ENCODE measurements around the gene PARP15.
"Not testable (repeated sequence)": the region's sequence is repeated elsewhere in the genome, so short reads cannot be mapped to it uniquely, and the experiment has no call there.

Gene PARP15

DNA sequence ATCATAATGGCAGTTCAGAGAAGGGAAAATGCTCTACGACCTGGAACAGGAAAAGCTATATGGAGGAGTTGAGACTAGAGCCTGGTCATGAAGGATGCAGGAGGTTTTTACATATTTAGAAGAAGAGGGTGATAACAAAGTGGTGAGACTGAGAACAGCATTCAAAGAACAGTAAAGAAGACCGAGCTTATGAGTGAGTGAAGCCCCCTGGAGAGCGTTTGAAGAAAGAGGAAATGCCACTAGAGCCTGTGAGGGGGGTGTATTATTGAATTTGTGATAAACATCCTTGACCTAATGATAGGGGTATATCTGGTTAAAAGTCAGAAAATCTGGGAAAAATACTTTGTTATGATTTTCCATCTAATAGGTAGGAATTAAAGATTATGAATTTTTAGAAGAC is 17.5 kb upstream of the PARP15 start:
- ATAC-seq (replicated peaks), result no peak
- Mint-ChIP-seq H3K9me3 (no peaks in the 10 kb centered on the region), H3K27me3 (no peaks in the 10 kb centered on the region), H3K27ac (no peak overlapping the region), H3K4me3 (no peak overlapping the region), H3K4me1 (peaks cover 24 to 43% of the 10 kb centered on the region in 2 donors), H3K36me3 (peaks cover 36 to 44% of the 10 kb centered on the region in 2 donors)
- DNase-seq, result no peak

- DNase-seq (peak; percentile 55), ATAC-seq (replicated peaks) (peak; percentile 55 to 63)
Observed at GRCh38 chr3:122560680-122561079, 16.8 kb upstream of the PARP15 start.

GRCh38 chr3:122562923-122563716 is 14.3 kb upstream of the PARP15 start:
- ATAC-seq (replicated peaks), result no peak
- Mint-ChIP-seq H3K36me3 (peaks cover 30 to 45% of the 10 kb centered on the region in 2 donors), H3K27ac (peak overlapping the region; percentile 96), H3K4me3 (peak overlapping the region; percentile 86 to 91), H3K27me3 (no peaks in the 10 kb centered on the region), H3K9me3 (no peaks in the 10 kb centered on the region), H3K4me1 (peaks cover 40 to 75% of the 10 kb centered on the region in 2 donors)
- DNase-seq, result no peak

More at GRCh38 chr3:122560680-122561079, 16.8 kb upstream of the PARP15 start:
- Mint-ChIP-seq H3K36me3 (peaks cover 28 to 40% of the 10 kb centered on the region in 2 donors), H3K27ac (peak overlapping the region; percentile 79), H3K9me3 (no peaks in the 10 kb centered on the region), H3K4me1 (peaks cover 26 to 50% of the 10 kb centered on the region in 2 donors), H3K4me3 (no peak overlapping the region), H3K27me3 (no peaks in the 10 kb centered on the region)

DNA sequence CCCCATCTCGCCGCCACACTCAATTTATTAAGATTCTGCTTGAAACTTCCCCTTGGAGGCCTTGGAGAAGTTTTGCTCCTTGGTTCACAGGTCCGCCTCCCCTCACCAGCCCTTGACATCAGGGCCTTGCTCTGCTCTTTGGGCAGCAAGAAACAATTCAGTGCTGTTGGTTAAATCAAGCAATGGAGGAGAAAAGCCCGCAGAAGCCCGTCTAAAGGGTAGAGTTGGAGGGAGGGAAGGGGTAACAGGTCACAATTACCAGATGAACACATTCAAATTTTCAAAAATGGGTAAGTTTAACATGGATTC is 13.8 kb upstream of the PARP15 start:
- Mint-ChIP-seq H3K36me3 (peaks cover 33 to 49% of the 10 kb centered on the region in 2 donors), H3K9me3 (no peaks in the 10 kb centered on the region), H3K27ac (peak overlapping the region; percentile 96), H3K4me1 (peaks cover 44 to 80% of the 10 kb centered on the region in 2 donors), H3K27me3 (no peaks in the 10 kb centered on the region), H3K4me3 (peak overlapping the region; percentile 86 to 91)
- ATAC-seq (replicated peaks) (peak in 1 of 2 donors; percentile 20), DNase-seq (no peak)

DNA sequence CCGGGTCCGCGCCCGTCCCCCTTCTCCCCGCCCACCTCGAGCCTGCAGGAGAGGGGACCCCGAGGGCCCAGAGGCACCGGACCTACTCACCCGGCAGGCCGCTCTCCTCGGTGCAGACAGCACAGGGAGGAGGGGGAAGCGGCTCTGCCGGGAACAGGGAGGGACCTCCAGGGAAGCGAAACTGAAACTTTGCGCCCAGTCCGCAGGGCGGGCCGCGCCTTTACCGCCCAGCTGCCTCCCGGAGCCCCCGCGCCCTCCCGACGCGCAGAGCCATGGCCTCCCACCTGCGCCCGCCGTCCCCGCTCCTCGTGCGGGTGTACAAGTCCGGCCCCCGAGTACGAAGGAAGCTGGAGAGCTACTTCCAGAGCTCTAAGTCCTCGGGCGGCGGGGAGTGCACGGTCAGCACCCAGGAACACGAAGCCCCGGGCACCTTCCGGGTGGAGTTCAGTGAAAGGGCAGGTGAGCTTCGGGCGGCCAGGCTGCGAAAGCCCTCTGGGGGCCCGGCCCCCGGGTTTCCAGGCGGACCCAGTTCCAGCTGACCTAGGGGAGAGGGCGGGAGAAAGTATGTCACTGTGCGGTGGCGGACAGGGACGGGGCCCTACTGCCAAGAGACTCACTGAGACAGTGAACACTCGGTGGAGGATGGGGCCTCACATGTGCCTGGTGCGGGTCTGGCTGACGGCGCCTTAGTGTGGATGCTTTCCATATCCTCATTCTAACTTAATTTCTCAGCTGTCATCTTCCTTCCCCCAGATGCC is 13.1 kb upstream of the PARP15 start, which contains the start of the genes DTX3L and PARP9:
Gene DTX3L (plus strand): TSS at position 184 of the 758 bp plus-strand sequence. CDS start 89 bp downstream, at position 273.
Gene PARP9 (minus strand): TSS at position 146 of the 758 bp plus-strand sequence. CDS start 4,680 bp downstream, outside the sequence.
- ATAC-seq (replicated peaks), result peak; percentile 81 to 82
- H3K36me3 Mint-ChIP-seq, result peaks cover 33 to 50% of the 10 kb centered on the region in 2 donors
- peaks cover 50 to 87% of the 10 kb centered on the region in 2 donors for H3K4me1 Mint-ChIP-seq
- H3K9me3 Mint-ChIP-seq, result no peaks in the 10 kb centered on the region
- H3K27me3 Mint-ChIP-seq, result no peaks in the 10 kb centered on the region
- DNase-seq, result peak; percentile 57
- peak within 1 kb of the TSS; percentile 96 for H3K27ac Mint-ChIP-seq
- H3K4me3 Mint-ChIP-seq, result peak within 1 kb of the TSS; percentile 86 to 91

DNA sequence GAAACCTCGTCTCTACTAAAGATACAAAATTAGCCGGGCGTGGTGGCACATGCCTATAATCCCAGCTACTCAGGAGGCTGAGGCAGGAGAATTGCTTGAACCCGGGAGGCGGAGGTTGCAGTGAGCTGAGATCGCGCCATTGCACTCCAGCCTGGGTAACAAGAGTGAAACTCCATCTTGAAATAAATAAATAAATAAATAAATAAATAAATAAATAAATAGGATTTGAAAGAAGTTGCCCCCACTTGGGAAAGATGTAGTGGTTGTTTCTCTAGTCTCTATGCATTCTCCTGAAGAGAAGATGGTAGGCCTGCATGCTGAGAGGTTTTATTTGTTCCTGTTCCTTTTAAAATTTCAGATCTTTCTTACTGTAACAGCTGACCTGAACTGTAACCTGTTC is 9.3 kb upstream of the PARP15 start:
- not testable (repeated sequence) for ATAC-seq (replicated peaks); DNase-seq; H3K9me3 Mint-ChIP-seq; H3K27me3 Mint-ChIP-seq
- peaks cover 50 to 64% of the 10 kb centered on the region in 2 donors for H3K36me3 Mint-ChIP-seq
- H3K4me1 Mint-ChIP-seq, result peaks cover 44 to 80% of the 10 kb centered on the region in 2 donors
- peak overlapping the region; percentile 44 to 52 for H3K4me3 Mint-ChIP-seq
- peak overlapping the region; percentile 82 for H3K27ac Mint-ChIP-seq

GRCh38 chr3:122568755-122569154 is 8.7 kb upstream of the PARP15 start:
- Mint-ChIP-seq H3K27me3 (no peaks in the 10 kb centered on the region), H3K4me1 (peaks cover 45 to 80% of the 10 kb centered on the region in 2 donors), H3K27ac (peak overlapping the region; percentile 82), H3K4me3 (peak overlapping the region in 1 of 2 donors; percentile 52), H3K9me3 (peaks cover 4 to 7% of the 10 kb centered on the region in 2 donors), H3K36me3 (peaks cover 51 to 67% of the 10 kb centered on the region in 2 donors)
- no peak for ATAC-seq (replicated peaks)
- DNase-seq, result no peak

- Mint-ChIP-seq H3K4me3 (peak overlapping the region; percentile 11 to 62), H3K27me3 (no peaks in the 10 kb centered on the region), H3K4me1 (peaks cover 39 to 83% of the 10 kb centered on the region in 2 donors), H3K9me3 (peaks cover 4 to 7% of the 10 kb centered on the region in 2 donors), H3K27ac (peak overlapping the region; percentile 92), H3K36me3 (peaks cover 42 to 59% of the 10 kb centered on the region in 2 donors)
- peak; percentile 55 for DNase-seq
- peak; percentile 28 to 31 for ATAC-seq (replicated peaks)
Observed at GRCh38 chr3:122572940-122573412, 4.5 kb upstream of the PARP15 start.

DNA sequence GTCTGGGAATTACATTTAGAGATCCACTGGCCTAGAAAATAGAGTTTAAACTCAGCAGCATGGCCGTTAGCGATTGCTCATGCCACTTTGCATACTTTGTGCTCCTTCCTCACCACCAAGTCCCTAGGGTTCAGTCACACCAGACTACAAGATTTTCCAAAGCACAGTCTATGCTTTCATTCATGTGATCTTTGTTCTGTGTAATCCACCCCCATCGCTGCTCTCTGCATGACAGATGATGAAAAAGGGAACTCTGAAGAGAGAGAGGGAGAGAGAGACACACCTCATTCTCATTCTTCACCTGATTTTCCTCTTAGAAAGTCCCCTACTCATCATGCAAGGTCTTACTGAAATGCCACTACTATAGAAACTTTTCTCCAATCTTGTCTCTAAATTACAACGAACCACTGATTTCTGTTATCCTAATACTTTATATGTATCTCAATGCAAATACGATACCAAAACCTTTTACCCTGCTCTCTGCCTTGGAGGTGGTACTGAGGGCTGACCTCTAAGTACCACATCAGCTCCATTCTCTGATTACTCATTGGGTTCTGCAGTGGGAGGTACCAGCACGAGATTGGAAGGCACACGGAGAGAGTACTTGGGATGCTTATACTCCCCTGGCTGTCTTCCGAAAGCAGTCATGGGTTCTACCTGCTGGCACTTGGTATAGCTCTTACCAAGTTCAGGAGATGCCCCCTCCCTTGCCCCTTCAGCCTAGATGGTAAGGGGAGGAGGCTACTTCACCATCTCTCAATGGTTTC is 1.1 kb upstream of the PARP15 start:
- ATAC-seq (replicated peaks) (peak; percentile 87 to 88), DNase-seq (peak; percentile 87)
- Mint-ChIP-seq H3K4me3 (peak overlapping the region; percentile 97 to 99), H3K27ac (peak overlapping the region; percentile 99), H3K9me3 (peaks cover 7 to 9% of the 10 kb centered on the region in 2 donors), H3K27me3 (no peaks in the 10 kb centered on the region), H3K4me1 (peaks cover 27 to 69% of the 10 kb centered on the region in 2 donors), H3K36me3 (peaks cover 23 to 41% of the 10 kb centered on the region in 2 donors)

GRCh38 chr3:122578069-122578740 is 755 bp downstream of the PARP15 start:
- H3K36me3 Mint-ChIP-seq, result peaks cover 28 to 43% of the 10 kb centered on the region in 2 donors
- ATAC-seq (replicated peaks) (no peak), DNase-seq (no peak)

GRCh38 chr3:122580470-122580869 is 3.0 kb downstream of the PARP15 start:
- no peak for ATAC-seq (replicated peaks)
- no peaks in the 10 kb centered on the region for H3K27me3 Mint-ChIP-seq
- H3K36me3 Mint-ChIP-seq, result peaks cover 37 to 49% of the 10 kb centered on the region in 2 donors
- no peak overlapping the region for H3K4me3 Mint-ChIP-seq
- no peak for DNase-seq
- H3K9me3 Mint-ChIP-seq, result peaks cover 13 to 19% of the 10 kb centered on the region in 2 donors
- H3K27ac Mint-ChIP-seq, result no peak overlapping the region
- H3K4me1 Mint-ChIP-seq, result peaks cover 18 to 60% of the 10 kb centered on the region in 2 donors

More at GRCh38 chr3:122578069-122578740, 755 bp downstream of the PARP15 start:
- no peaks in the 10 kb centered on the region for H3K27me3 Mint-ChIP-seq
- peak overlapping the region; percentile 99 for H3K27ac Mint-ChIP-seq
- peaks cover 22 to 60% of the 10 kb centered on the region in 2 donors for H3K4me1 Mint-ChIP-seq
- H3K4me3 Mint-ChIP-seq, result peak overlapping the region; percentile 97 to 99
- peaks cover 8 to 13% of the 10 kb centered on the region in 2 donors for H3K9me3 Mint-ChIP-seq

GRCh38 chr3:122581622-122582021 is 4.2 kb downstream of the PARP15 start:
- Mint-ChIP-seq H3K4me1 (peaks cover 22 to 56% of the 10 kb centered on the region in 2 donors), H3K27ac (peak overlapping the region; percentile 72), H3K36me3 (peaks cover 39 to 55% of the 10 kb centered on the region in 2 donors), H3K9me3 (peaks cover 13 to 19% of the 10 kb centered on the region in 2 donors), H3K4me3 (peak overlapping the region in 1 of 2 donors; percentile 25), H3K27me3 (no peaks in the 10 kb centered on the region)
- no peak for DNase-seq
- no peak for ATAC-seq (replicated peaks)

DNA sequence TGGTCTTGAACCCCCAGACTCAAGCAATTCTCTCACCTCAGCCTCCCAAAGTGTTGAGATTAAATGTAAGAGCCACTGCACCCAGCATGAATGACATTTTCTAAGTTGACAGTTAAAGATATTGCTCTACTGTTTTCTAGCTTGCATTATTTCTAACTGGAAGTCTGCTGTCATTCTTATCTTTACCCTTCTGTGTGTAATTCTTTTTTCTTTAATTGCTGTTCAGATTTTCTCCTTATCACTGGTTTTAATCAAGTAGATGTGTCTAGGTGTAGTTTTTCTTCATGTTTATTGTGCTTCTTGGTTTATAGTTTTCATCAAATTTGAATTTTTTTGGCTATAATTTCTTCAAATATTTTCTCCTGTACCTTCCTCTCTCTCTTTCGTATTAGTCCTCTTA is 4.9 kb downstream of the PARP15 start:
- Mint-ChIP-seq H3K4me3 (no peak overlapping the region), H3K36me3 (peaks cover 39 to 59% of the 10 kb centered on the region in 2 donors), H3K27me3 (no peaks in the 10 kb centered on the region), H3K27ac (no peak overlapping the region), H3K9me3 (peaks cover 13 to 19% of the 10 kb centered on the region in 2 donors), H3K4me1 (peaks cover 25 to 55% of the 10 kb centered on the region in 2 donors)
- no peak for DNase-seq
- no peak for ATAC-seq (replicated peaks)
